Esophagus muscularis mucosa (tissue), 3 donors: ENCODE results near the gene AKT1.

Source experiments
- CTCF ChIP-seq, 3 experiments: fragments of 200-600 bp in 2 of 3; fragments of 450-650 bp in 1 of 3; sonication (generic) in 2 of 3; IDR thresholded peaks; one replicate each; pipeline ENCODE4 v1.5.1; 2017 to 2019; ENCODE audit warnings: antibody characterized with exemption in 3 of 3, mild to moderate bottlenecking in 2 of 3, moderate library complexity in 1 of 3
- POLR2AphosphoS5 ChIP-seq, 2 donors: sonication (generic); formaldehyde crosslinking; IDR thresholded peaks; one replicate each; pipeline ENCODE4 v1.6.1; 2017; ENCODE audit warnings: antibody characterized with exemption in 2 of 2

GRCh38 chr14:104729835-104730181 is 65.7 kb downstream of the AKT1 start:
- TF ChIP-seq POLR2AphosphoS5 (IDR thresholded peaks at IDR 0.05): no peak
- no peak for TF ChIP-seq CTCF (IDR thresholded peaks at IDR 0.05)
